ENCODE data around the gene CD226. TPM values are rescaled to one million over a fixed set of nuclear protein-coding genes. Genes with fewer than 3 reads are reported as not detected.

Gene CD226
- total and polyA plus RNA-seq, 2 of the 4 experiments (the other 2 are of a cell fraction): 0.29 to 1.1 TPM

DNA sequence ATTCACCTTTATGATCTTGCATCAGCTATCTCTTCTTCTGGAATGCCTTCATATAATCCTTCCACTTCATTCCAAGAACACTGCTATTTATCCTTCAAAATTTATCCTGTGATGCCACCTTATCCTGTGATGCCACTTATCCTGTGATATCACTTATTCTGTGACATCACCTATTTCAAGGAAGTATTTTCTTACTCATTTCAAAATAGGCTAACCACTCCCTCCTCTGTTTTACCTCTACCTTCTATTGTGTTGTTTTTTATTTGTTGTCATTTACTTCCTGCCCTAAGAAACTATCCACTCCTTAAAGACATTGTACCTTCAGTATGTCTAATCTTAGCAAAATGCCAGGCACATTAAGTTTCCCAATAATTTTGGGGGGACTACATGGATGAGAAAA, 38.8 kb downstream of the CD226 start:
- in situ Hi-C loops (cut with MboI; ENCODE audit: low sequenced_read_pairs) (no loop called here), dilution Hi-C loops (cut with HindIII; ENCODE audit: low sequenced_read_pairs, unreplicated experiment) (no loop called here), intact Hi-C loops (cut with micrococcal nuclease) (no loop called here)
- Histone ChIP-seq H3K79me1 (ENCODE audit: low read depth in 1 of 2, low read length in 2 of 2) (no peaks in the 10 kb centered on the region), H2AK9ac (replicated peaks; ENCODE audit: low read depth, low read length, poor library complexity) (no peak overlapping the region), H3K27ac (ENCODE audit: insufficient read depth, low read length) (no peak overlapping the region), H2BK120ac (ENCODE audit: low read depth, low read length) (no peak overlapping the region), H3K4me2 (ENCODE audit: low read depth, low read length) (no peak overlapping the region), H3K14ac (replicated peaks; ENCODE audit: low read depth, low read length) (no peak overlapping the region), H4K5ac (ENCODE audit: low read depth, low read length) (no peak overlapping the region), H3K4ac (ENCODE audit: low read depth, low read length) (no peak overlapping the region), H3K9ac (ENCODE audit: low read depth, low read length) (no peak overlapping the region), H3K36me3 (ENCODE audit: control insufficient read depth, insufficient read depth, low read length) (no peaks in the 10 kb centered on the region), H3K9me1 (ENCODE audit: insufficient read depth, low read length) (no peaks in the 10 kb centered on the region), H4K8ac (ENCODE audit: low read depth in 2 of 2, low read length in 2 of 2) (no peak overlapping the region), H3K56ac (ENCODE audit: extremely low read depth, insufficient read depth, low read length) (no peak overlapping the region), H2AK5ac (ENCODE audit: low read depth, low read length) (no peak overlapping the region), H3K9me3 (ENCODE audit: control insufficient read depth, insufficient read depth, low read length) (no peaks in the 10 kb centered on the region), H2AFZ (replicated peaks; ENCODE audit: low read length, poor library complexity) (no peak overlapping the region), H3K27me3 (ENCODE audit: control insufficient read depth, insufficient read depth, low read length) (no peaks in the 10 kb centered on the region), H3K4me1 (ENCODE audit: control insufficient read depth, insufficient read depth, low read length) (no peaks in the 10 kb centered on the region), H2BK15ac (ENCODE audit: low read depth, low read length) (no peak overlapping the region), H3K23ac (ENCODE audit: low read depth, low read length) (no peak overlapping the region), H3K18ac (ENCODE audit: low read depth, low read length) (no peak overlapping the region), H3K4me3 (ENCODE audit: insufficient read depth, low read depth, low read length) (no peak overlapping the region), H4K91ac (ENCODE audit: insufficient read depth, low read depth, low read length) (no peak overlapping the region), H4K20me1 (ENCODE audit: insufficient read depth, low read length) (no peaks in the 10 kb centered on the region), H2BK20ac (ENCODE audit: low read depth, low read length) (no peak overlapping the region), H2BK5ac (ENCODE audit: low read depth, low read length, poor library complexity, severe bottlenecking) (no peak overlapping the region)
- TF ChIP-seq BHLHE40 (IDR thresholded peaks at IDR 0.05; ENCODE audit: low read depth, low read length) (no peak), POLR2A (IDR thresholded peaks at IDR 0.05; ENCODE audit: low read depth, low read length) (no peak)
- ChIA-PET POLR2A (ENCODE audit: unreplicated experiment) (no interaction called here), CTCF (no interaction called here)
- DNase-seq (no peak), ATAC-seq (ENCODE audit: low read depth) (no peak)
- BruUV-seq (replicated peaks): no TSS peak

Data from IMR-90 (cell line).